Ecto neural progenitor cell (in vitro differentiated cells): ENCODE measurements around the gene SLC9A8.
"Not testable (repeated sequence)": the region's sequence is repeated elsewhere in the genome, so short reads cannot be mapped to it uniquely, and the experiment has no call there.

Experiments used
- DNase-seq: peaks from one replicate; pipeline ENCODE4 v3.0.0-alpha.2; 2018; ENCODE audit warnings: low spot score

Gene SLC9A8

DNA sequence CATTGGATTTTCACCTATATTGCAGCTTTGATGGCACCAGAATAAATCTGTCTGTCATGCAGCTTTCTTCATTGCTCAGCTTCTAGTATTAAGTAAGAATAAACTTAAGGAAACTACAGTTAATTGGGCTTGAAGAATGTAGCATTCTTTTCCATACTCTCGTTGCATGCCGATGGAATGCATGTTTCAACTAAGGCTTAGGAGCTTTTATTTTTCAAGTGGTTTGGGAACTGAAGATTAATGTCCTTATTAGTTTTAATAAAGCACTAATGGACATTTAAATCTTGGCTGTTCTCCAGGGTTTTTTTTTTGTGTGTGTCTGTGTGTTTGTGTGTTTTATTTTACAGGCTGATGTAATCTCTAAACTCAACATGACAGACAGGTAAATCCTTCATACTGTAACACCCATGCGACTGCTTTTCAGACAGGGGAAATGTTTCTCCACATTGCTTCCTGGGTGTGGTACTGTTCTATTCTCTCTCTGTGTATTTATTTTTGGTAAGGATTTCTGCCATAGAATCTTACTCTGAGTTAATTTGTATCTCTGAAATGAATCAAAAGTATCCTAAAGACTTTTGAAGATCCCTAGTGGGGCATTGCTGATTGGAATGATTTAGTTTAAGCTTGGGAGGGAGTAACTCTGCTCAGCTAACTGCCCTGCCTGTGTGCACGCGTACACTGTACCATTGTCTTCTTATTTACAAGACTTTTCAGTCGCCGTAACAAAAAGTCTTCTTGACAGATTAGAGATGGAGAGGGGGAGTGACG, 38.0 kb downstream of the SLC9A8 start:
- no peak for DNase-seq

DNA sequence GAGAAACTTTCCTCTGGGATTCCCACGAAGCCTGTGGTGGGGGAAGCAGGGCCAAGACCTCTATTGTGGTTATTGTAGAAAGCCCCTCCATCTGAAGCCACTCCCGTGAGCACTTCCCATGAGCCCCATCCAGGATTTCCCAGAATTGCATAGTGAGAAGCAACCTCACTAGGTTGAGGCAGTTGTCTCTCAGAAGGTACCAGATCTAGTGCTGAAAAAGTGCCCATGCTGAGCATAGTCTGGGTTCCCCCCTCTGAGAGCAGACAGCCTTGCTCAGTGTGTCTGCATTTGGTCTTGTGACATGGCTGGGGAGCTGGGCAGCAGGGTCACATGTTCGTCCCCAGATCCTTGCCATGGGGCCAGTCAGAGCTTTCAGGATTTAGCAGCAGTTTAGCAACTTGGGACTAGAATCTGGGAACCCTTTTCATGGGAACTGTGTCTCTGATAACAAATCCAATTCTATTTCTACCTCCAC, 38.6 kb downstream of the SLC9A8 start:
- DNase-seq = no peak

DNA sequence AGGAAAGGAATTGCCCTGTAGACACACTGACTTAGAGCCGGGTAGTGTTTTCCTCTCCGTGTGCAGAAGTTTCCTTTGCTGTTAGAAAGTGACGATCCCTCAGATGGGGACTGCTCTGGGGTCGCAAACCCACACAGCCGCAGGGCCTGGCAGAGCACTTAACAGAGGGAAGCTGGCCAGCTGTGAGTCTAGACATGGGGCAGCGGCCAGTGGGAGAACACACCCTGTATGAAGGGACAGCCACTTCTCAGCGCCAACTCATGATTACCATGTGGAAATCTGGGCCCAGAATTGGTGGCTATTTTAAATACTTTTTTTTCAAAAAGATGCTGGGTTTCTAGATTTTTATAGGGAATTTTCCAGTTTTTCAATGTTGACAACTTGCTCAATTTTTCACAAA, 39.4 kb downstream of the SLC9A8 start:
- no peak for DNase-seq

DNA sequence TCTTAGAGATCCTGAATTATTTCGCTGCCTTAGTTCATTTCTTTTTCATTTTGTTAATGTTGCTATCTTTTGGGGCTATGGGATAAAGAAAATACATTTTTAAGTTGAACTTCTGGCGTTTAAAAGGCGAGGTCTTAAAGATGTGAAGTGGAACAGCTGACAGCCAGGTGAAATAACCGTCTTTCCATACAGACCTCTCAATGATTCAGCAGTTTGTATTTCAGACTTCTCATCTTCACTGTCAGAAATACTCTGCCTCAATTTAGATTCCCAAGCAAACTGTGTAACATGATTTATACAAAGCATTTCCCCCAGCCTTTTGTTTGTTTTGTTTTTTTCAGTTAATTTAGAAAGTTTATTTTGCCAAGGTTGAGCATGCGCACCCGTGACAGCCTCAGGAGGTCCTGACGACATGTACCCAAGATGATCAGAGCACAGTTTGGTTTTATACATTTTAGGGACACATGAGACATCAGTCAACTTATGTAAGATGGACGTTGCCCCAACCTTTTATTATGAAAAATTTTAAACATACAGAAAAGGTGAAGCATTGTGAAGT, 40.0 kb downstream of the SLC9A8 start:
- DNase-seq = no peak

DNA sequence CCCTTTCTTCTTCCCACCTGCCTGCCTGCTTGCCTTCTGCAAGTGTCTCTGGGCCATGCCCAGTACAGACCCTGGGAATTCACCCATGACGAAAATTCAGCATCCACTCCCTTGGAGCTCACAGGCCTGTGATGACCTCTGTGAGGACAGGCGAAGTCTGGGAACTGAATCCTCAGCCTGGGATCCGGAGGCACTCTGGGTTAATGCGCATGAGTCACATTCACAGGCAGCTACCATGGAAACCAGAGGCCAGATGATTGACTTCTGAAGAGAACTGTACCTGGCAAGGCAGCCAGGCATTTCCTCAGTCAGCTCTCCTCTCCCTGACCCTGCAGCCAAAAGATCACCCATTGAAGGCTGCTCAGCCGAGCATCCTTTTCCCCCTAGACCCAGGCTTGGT, 41.0 kb downstream of the SLC9A8 start:
- DNase-seq = no peak

DNA sequence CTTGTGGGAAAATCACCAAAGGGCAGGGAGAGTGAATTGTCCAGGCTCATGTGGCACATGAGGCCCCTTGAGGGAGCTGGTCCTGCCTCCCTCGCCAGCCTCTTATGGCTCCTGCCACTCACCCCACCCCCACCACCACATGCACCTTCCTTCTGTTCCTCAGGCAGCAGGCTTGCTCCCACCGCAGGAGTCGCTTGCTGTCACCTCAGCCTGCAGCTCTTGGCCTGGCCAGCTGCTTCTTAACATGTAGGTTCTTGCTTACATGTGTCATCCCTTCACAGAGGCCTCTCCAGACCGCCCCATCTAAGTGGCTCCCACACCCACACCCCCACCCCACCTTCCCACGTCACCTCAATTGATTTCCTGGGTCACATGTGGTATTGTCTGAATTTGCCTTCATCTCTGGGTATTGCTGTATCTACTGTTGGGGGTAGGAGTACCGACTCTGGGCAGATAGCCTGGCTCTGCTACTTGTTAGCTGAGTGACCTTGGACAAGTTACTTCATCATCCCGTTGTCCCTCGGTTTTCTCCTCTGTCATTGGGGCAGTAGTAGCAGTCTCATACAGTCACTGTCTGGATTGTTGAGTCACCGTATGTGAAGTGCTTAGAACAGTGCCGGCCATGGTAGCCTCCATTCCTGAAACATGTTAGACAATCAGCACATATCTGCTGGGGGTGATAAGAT, 41.7 kb downstream of the SLC9A8 start:
- no peak for DNase-seq

DNA sequence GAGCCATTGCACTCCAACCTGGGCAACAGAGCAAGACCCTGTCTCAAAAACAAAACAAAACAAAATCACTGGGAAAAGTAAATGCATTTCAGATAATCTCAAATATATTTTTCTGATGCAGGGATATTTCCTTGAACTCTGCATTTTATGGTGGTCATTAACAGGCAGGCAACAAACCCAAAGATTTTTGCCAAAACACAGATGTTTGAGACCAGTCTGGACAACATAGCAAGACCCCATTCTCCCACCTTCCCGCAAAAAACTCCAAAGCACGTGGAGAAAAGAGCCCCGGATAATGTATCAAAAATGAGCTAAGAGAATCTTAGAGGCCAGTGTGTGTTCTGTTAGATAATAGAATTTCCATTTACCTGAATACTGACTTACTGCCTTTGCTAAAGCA, 44.3 kb downstream of the SLC9A8 start:
- no peak for DNase-seq

DNA sequence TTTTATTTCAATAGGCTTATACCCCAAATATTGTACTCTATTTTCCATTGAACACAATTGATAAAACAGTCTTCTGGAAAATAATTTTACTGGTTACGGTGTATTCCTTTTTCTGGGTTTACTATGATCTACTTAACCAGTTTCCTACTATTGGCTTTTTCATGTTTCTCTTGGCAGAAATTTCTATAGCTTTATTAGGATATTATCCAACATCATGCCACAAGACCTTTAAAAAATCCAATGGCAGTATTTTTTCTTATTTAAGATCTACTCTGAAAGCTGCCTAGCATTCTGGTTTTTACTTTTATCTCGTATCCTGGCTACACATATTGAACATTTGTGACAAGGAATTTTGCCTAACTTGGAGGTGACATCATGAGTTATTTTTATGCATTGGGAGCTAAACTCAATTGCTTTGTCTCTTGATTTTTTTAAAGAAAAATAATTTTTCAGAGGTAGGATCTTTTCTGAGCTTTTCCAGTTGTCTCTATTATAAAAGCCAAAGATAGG, 45.5 kb downstream of the SLC9A8 start:
- no peak for DNase-seq

DNA sequence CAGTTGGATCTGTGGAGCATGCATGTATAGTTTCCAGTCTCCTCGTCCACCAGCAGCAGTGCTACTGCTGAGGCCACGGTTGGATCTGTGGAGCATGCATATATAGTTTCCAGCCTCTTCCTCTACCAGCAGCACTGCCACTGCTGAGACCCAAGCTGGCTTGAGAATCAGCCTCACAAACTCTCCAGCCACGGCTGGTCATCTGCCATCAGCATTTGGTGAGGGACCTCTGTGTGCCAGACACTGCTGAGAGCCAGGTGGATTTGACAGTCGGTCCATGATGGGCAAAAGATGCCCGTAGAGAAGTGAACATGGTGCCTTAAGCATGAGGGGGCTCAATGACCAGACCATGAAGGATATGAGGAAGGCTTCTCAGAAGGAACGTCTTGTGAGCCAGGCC, 46.4 kb downstream of the SLC9A8 start:
- no peak for DNase-seq

DNA sequence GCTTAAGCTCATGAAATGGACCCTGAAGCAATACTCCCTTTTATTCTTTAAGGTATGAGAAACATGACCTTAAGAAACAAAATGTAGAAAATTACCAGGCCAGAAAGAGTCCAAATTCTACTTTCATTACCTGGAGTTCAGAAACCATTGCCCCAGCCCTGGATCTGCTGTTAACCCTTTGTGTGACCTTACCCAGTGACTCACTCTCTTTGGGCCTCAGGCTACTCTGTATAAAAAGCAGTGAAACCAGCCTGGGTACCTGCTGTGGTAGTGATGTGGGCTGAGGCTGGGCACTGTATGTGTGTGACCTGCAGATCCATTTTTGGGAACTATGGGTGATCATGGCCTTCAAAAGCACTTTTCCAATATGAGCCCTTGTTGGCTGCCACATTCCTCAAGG, 47.2 kb downstream of the SLC9A8 start:
- DNase-seq = no peak

DNA sequence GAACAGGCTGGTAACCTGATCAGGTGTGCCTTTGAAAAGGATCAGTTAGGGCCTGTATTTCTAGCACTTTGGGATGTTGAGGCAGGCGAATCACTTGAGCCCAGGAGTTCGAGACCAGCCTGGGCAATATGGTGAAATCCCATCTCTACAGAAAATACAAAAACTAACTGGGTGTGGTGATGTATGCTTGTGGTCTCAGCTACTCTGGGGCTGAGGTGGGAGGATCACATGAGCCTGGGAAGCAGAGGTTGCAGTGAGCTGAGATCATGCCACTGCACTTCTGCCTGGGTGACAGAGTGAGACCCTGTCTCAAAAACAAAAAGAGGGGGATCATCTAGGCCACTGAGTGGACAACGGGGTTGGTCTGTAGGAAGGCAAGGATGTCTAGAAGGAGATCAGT, 48.6 kb downstream of the SLC9A8 start:
- DNase-seq = not testable (repeated sequence)

DNA sequence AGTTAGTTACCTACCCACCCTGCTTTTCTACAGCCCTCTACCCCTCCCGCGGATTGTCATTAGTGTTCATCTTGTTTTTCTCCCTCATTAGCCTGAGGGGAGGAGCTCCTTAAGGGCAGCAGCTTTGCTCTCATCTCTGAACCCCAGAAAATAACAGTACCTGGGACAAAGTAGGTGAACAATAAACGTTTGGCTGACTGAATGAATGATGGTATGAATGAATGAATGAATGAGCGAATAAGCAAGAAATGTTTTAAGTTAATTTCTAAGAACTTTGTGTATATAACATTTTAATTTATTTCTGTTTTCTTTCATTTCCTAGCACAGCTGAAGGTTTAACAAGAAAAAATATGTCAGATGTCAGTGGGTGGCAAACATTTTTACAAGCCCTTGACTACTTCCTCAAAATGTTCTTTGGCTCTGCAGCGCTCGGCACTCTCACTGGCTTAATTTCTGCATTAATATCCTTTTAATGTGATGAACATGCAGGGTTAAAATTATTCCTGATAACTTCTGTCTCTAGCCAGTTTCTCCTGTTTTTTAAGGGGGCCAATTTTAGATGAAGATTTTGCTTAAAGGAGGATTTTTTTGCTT, 50.1 kb downstream of the SLC9A8 start:
- no peak for DNase-seq

DNA sequence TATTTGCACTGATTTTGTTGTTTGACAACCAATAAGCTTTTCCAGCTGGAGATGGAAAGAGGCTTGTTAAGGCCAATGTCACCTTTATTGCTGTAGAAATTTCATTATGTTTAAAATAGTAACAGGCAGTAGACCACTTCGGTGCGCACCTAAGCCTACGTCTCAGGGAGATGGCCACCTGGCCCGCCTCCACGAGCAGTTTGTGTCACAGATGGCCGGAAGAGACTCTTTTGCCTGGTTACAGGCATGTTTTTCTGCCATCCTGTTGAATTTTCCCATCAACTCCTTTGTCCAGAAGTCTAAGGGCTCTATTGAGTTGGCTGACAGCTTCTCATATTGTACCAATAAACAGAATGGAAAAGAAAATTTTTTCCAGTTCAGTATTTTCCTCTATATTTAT, 51.0 kb downstream of the SLC9A8 start:
- no peak for DNase-seq

DNA sequence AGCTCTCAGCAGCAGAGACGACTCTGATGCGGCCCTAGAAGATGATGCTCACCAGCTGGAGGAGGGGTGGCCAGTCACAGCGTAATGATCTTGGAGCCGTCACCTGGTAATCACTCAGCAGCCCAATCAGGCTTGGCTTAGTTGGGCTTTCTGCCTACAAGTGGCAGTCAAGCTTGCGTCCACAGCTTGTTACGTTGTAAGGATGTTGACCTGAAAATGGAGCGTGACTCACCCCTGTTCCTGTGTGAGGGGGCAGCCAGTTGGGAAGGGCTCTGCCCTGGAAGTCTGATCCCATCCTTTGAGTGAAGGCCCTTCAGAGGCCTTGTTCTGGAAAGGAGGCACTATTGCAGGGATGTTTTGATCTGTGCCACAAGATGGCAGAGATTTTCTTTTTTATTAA, 52.9 kb downstream of the SLC9A8 start:
- no peak for DNase-seq

DNA sequence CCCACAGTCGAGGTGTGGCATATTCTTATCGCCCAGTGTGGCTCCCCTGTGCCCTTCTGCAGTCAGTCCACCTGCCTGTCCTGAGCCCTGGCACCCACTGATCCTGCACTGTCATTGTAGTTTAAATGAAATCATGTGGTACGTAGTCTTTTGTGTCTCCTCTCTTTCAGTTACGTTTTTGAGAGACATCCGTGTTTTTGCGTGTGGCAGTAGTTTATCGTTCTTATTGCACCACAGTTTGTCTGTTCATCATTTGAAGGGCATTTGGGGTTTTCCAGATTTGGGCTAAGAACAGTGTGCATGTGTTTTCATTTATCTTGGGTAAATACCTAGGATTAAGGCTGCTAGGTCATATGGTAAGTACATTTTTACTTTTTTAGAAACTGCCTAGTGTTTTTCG, 53.4 kb downstream of the SLC9A8 start:
- DNase-seq = no peak

DNA sequence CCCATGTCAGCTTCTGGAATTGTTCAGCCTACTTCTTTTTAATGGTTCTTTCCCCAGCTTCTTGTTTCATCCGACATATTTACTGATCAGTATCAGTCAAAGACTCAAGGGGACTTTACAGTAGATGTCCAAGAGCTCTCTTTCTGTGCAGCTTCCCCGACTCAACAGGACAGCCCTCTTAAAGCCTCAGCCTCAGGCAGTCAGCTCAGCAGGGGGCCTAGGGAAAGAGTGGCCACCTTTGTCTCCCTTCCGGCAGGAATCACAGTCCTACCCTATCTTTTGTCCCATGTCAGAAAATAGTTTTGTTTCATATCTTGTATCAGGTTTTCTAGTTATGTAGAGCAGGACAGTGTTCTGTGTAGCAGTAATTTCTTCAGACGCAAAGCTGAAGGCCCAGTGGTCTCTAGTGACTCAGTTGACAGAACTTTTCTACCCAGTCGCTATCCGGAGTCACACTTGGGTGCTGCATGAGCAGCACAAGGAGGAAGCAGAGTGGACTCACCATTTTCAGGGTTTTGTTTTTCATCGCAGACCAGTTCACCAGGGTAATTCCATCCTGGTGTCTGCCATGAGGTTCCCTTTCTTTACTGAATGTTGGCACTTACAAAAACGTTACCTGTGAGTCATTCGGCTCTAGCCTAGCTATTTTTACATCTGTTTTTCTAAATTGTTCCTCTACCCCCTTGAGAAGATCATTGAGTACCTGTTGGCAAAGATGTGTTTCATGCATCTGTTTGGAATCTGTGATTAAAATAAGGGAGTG, 55.0 kb downstream of the SLC9A8 start:
- no peak for DNase-seq

DNA sequence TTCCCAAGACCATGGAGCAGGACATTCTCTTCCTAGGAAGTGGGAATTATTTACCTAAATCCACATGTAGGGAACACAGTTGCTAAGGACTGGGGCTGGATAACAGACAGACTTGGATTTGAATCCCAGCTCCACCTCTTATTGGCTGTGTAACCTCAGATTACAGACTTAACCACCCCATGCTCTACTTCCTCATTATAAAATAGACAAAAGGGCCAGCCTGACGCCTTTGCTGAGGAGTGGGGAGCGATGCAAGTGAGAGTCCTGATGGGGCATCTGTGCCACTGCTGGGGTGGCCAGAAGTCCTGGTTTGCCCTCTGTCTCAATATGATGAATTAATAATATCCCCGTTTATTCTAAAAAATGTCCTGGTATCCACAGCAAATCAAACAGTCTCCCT, 55.9 kb downstream of the SLC9A8 start:
- DNase-seq = no peak

DNA sequence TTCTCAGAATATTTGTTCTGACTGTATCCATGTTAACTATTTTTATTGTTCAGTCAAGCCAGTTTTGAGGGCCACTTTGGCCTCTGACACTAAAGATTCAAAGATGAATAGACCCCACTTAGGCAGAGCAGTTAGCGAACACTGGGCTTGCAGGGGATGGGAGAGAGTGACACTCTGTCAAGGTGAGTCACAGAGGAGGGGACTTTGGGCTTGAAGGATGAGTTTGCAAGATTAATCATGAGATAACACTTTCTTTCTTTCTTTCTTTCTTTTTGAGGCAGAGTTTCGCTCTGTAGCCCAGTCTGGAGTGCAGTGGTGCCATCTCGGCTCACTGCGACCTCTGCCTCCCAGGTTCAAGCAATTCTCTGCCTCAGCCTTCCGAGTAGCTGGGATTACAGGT, 56.3 kb downstream of the SLC9A8 start:
- DNase-seq = no peak

DNA sequence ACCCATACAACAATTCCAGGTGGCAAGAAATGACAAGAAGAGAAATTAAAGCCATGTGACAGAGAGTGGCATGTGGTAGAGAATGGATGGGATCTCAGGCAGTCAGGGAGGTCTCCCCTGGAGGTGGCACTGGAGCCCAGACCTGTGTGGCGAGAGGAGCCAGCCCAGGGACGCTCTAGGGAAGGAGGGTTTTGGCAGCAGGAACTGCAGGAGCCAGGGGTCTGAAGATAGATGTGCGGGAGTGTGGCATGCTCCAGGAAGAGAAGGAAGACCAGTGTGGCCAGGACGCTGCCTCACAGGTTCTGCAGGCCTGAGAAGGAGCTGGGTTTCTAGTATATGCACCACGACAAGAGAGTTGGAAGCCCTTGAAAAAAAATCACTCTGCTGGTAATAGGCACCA, 57.6 kb downstream of the SLC9A8 start:
- no peak for DNase-seq

DNA sequence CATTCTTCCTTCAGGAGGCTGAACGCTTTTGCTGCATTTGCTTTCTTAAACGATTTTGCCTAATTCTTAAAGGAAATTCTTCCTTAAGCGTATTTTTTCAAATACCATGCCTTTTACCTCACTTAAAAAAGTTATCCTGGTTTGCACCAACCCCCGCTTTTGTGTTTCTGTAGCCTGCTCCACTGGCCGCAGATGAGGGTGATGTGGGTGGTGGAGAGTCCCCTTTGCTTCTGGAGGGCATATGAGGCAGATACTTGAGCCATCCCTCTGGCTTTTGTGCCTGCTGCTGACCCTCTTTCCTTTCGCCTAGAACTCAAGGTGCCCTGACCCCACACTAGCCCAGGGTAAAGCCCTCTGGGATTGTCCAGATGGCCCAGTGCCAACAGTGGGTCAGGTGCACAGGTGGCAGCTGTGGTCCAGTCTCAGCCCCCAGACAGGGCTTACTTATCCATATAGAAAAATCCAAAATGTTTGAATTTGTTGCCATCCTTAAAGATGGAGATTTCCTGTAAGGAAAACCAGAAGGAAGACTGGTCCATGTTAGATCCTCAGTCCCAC, 58.8 kb downstream of the SLC9A8 start:
- no peak for DNase-seq

DNA sequence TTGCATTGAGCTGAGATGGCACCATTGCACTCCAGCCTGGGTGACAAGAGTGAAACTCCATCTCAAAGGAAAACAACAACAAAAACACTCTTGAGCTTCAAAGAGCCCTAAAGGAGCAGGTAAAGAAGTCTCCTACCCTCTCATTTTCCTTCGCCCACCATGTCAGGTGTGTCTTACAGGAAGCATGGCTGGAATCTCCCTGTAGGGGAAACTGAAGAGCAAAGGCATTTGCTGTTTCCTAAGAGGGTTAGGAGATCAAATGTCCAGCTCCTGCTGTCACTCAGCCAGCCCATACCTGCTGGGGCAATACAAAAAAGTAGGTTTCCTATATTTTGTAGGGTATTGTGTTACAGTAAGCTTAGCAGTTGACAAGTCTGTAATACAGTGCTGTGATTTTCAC, 59.4 kb downstream of the SLC9A8 start:
- no peak for DNase-seq

DNA sequence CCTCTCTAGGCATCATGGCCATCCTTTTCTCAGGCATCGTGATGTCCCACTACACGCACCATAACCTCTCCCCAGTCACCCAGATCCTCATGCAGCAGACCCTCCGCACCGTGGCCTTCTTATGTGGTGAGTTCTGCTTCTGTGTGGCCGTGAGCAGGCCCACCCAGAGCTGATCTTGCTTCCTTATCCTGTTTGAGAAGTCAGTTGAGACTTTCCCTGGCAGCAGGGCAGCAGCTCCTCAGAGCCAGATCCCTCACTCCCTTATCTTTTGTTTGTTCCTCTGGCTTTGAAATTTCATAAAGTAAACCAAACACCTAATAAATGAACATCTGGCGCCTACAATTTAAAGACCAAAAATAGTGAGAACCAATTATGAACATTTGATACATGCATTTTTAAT, 62.1 kb downstream of the SLC9A8 start:
- no peak for DNase-seq
